PC-9 (cell line): ENCODE measurements around the gene WFDC5. TPM values are rescaled to one million over a fixed set of nuclear protein-coding genes. Genes with fewer than 3 reads are reported as not detected.
"Not testable (repeated sequence)": the region's sequence is repeated elsewhere in the genome, so short reads cannot be mapped to it uniquely, and the experiment has no call there.

Source experiments
- BruUV-seq: library from RNA; stranded (reverse); fragments of 400-500 nt; replicated peaks from 2 replicates; lab custom pipeline; 2021; lab: Mats Ljungman, UMichigan
- CTCF ChIA-PET: fragments of 300-600 bp; sonication (Branson Sonifier 250); formaldehyde crosslinking; loops from one replicate; lab custom pipeline; 2022; ENCODE audit warnings: antibody characterized with exemption; lab: Charles Lee
- POLR2A ChIA-PET: fragments of 300-600 bp; sonication (Branson Sonifier 250); formaldehyde crosslinking; loops from one replicate; lab custom pipeline; 2022; ENCODE audit warnings: antibody characterized with exemption; ENCODE audit not compliant: unreplicated experiment; lab: Charles Lee
- DNase-seq, 2 experiments: peaks; one replicate each; pipeline versions ENCODE4 v3.0.0 to v3.0.0-alpha.2; 2015 to 2022; ENCODE audit warnings: mixed read lengths in 1 of 2
- H2AFZ ChIP-seq: fragments of 200-600 bp; sonication (generic); 2 replicates; pipeline ENCODE4 v1.8.1; 2017; ENCODE audit warnings: antibody characterized with exemption
- H3F3A ChIP-seq: fragments of 200-600 bp; sonication (generic); 2 replicates; pipeline ENCODE4 v1.8.1; 2017; ENCODE audit warnings: antibody characterized with exemption, mild to moderate bottlenecking, low read depth; ENCODE audit not compliant: insufficient read depth
- H3K27ac ChIP-seq: fragments of 200-600 bp; sonication (generic); 2 replicates; pipeline ENCODE4 v1.6.1; 2016; ENCODE audit warnings: mixed run types
- H3K27me3 ChIP-seq: fragments of 200-600 bp; sonication (generic); 2 replicates; pipeline ENCODE4 v1.6.1; 2016; ENCODE audit warnings: low read depth, mixed run types; ENCODE audit not compliant: insufficient read depth
- H3K36me3 ChIP-seq: fragments of 200-600 bp; sonication (generic); 2 replicates; pipeline ENCODE4 v1.6.1; 2016; ENCODE audit warnings: low read depth, mixed run types
- H3K4me1 ChIP-seq: fragments of 200-600 bp; sonication (generic); replicated peaks from 2 replicates; pipeline ENCODE4 v1.6.1; 2016; ENCODE audit warnings: mixed run types; ENCODE audit not compliant: insufficient read depth
- H3K4me2 ChIP-seq: fragments of 200-600 bp; sonication (generic); 2 replicates; pipeline ENCODE4 v1.6.1; 2017; ENCODE audit warnings: mixed run types
- H3K4me3 ChIP-seq: fragments of 200-600 bp; sonication (generic); 2 replicates; pipeline ENCODE4 v1.6.1; 2016; ENCODE audit warnings: mixed run types
- H3K79me2 ChIP-seq: fragments of 200-600 bp; sonication (generic); 2 replicates; pipeline ENCODE4 v1.6.1; 2017; ENCODE audit warnings: low read depth, mixed run types
- H3K9me2 ChIP-seq: fragments of 200-600 bp; sonication (generic); 2 replicates; pipeline ENCODE4 v1.8.1; 2017; ENCODE audit warnings: mild to moderate bottlenecking; ENCODE audit not compliant: insufficient read depth
- H3K9me3 ChIP-seq: fragments of 200-600 bp; sonication (generic); 2 replicates; pipeline ENCODE4 v1.8.1; 2016; ENCODE audit warnings: low read depth; ENCODE audit not compliant: insufficient read depth
- H4K20me1 ChIP-seq: fragments of 200-600 bp; sonication (generic); 2 replicates; pipeline ENCODE4 v1.8.1; 2017; ENCODE audit not compliant: insufficient read depth
- EZH2 ChIP-seq: fragments of 200-600 bp; sonication (generic); IDR thresholded peaks from 2 replicates; pipeline ENCODE4 v1.8.0; 2017; ENCODE audit warnings: antibody characterized with exemption, low read depth
- intact Hi-C: fragments of 100-400 bp; cut with micrococcal nuclease; formaldehyde crosslinking; loops from one replicate; pipeline ENCODE4 v1.10.0; 2022; ENCODE audit not compliant: unreplicated experiment
- total RNA-seq: library from RNA; stranded (reverse); gene quantifications from 2 replicates; pipeline ENCODE4 v1.2.3, GENCODE V29; 2021
- TF ChIP-seq, protein P1 (sequence below): fragments of 200-600 bp; sonication (generic); conservative IDR thresholded peaks from 2 replicates; pipeline ENCODE4 v1.6.1; 2017; ENCODE audit warnings: mixed run types, antibody characterized with exemption, mild to moderate bottlenecking, moderate library complexity

WFDC5 gene
- total RNA-seq, 1 experiment from 2014 or later, result not detected

DNA sequence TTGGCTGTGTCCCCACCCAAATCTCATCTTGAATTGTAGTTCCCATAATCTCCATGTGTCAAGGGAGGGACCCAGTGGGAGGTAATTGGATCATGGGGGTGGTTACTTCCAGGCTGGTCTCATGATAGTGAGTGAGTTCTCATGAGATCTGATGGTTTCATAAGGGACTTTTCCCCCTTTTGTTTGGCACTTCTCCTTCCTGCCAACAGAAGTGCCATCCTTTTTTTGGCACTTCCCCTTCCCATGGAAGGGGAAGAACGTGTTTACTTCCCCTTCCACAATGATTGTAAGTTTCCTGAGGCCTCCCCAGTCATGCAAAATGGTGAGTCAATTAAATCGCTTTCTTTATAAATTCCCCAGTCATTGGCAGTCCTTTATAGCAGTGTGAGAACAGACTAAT, 41.7 kb upstream of the WFDC5 start:
- Histone ChIP-seq H3K4me1 (peaks cover 30% of the 10 kb centered on the region), H3K27me3 (no peaks in the 10 kb centered on the region), H3K9me2 (no peaks in the 10 kb centered on the region), H3K4me2 (no peak overlapping the region), H3K9me3 (peaks cover 17% of the 10 kb centered on the region), H3K27ac (no peak overlapping the region), H4K20me1 (no peaks in the 10 kb centered on the region), H2AFZ (no peak overlapping the region), H3F3A (peaks cover 23% of the 10 kb centered on the region), H3K36me3 (no peaks in the 10 kb centered on the region), H3K4me3 (no peak overlapping the region), H3K79me2 (no peaks in the 10 kb centered on the region)
- ChIA-PET POLR2A (no interaction called here), CTCF (no interaction called here)
- TF ChIP-seq, protein P1, sequence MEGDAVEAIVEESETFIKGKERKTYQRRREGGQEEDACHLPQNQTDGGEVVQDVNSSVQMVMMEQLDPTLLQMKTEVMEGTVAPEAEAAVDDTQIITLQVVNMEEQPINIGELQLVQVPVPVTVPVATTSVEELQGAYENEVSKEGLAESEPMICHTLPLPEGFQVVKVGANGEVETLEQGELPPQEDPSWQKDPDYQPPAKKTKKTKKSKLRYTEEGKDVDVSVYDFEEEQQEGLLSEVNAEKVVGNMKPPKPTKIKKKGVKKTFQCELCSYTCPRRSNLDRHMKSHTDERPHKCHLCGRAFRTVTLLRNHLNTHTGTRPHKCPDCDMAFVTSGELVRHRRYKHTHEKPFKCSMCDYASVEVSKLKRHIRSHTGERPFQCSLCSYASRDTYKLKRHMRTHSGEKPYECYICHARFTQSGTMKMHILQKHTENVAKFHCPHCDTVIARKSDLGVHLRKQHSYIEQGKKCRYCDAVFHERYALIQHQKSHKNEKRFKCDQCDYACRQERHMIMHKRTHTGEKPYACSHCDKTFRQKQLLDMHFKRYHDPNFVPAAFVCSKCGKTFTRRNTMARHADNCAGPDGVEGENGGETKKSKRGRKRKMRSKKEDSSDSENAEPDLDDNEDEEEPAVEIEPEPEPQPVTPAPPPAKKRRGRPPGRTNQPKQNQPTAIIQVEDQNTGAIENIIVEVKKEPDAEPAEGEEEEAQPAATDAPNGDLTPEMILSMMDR, result no peak
- TF ChIP-seq EZH2, result no peak
- intact Hi-C loops, result no loop called here
- no TSS peak for BruUV-seq
- DNase-seq, result no peak

DNA sequence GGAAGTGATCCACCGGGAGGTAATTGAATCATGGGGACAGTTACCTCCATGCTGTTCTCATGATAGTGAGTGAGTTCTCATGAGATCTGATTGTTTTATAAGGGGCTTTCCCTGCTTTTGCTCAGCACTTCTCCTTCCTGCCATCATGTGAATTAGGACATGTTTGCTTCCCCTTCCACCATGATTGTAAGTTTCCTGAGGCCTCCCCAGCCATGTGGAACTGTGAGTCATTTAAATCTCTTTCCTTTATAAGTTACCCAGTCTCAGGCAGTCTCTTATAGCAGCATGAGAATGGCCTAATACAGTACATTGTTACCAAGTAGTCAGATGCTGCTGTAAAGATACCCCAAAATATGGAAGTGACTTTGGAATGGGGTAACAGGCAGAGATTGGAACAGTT, 39.8 kb upstream of the WFDC5 start:
- CTCF ChIA-PET, result interaction anchor here (0.6 kb wide), 1 partner anchor 142 kb away, joined by 16 read pairs; no protein-coding TSS in a partner anchor

DNA sequence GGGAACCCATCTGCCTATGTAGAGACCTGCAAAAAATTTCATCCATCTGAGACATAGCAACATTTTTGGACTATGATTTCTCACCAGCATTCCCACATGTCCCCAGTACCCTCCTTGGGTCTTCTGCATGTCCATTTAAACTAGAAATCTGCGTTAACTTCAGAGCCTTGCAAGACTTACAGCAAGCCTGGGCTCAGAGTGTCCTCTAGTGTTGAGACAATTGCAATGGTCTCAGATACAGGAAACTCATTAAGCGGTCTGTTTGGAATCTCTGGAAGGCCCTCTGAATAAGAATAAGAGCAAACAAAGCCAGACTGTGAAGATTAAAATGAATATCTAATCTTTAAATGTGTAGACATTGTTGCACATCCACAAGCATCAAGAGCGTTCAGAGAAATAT, 39.2 kb upstream of the WFDC5 start:
- H3K27ac ChIP-seq, result no peak overlapping the region
- H3K79me2 ChIP-seq, result no peaks in the 10 kb centered on the region
- POLR2A ChIA-PET, result no interaction called here
- H3K4me2 ChIP-seq, result no peak overlapping the region
- no peak for DNase-seq
- H3K27me3 ChIP-seq, result no peaks in the 10 kb centered on the region
- peaks cover 30% of the 10 kb centered on the region for H3K4me1 ChIP-seq
- intact Hi-C loops, result no loop called here
- peaks cover 23% of the 10 kb centered on the region for H3F3A ChIP-seq
- no peak overlapping the region for H2AFZ ChIP-seq
- H3K4me3 ChIP-seq, result no peak overlapping the region
- TF ChIP-seq, protein P1, result no peak
- TF ChIP-seq EZH2, result no peak
- no peaks in the 10 kb centered on the region for H3K9me2 ChIP-seq
- CTCF ChIA-PET, result interaction anchor here (0.6 kb wide), 1 partner anchor 142 kb away, joined by 16 read pairs; no protein-coding TSS in a partner anchor
- peaks cover 11% of the 10 kb centered on the region; the same call in 1 of the 2 replicates for H3K9me3 ChIP-seq
- no TSS peak for BruUV-seq
- no peaks in the 10 kb centered on the region for H3K36me3 ChIP-seq
- H4K20me1 ChIP-seq, result no peaks in the 10 kb centered on the region

More for the DNA sequence above, 39.8 kb upstream of the WFDC5 start:
- H3K9me2 ChIP-seq, DNase-seq, H3K27ac ChIP-seq, H3K4me2 ChIP-seq, H3K79me2 ChIP-seq, POLR2A ChIA-PET, BruUV-seq, H3K27me3 ChIP-seq, H2AFZ ChIP-seq, intact Hi-C loops, H4K20me1 ChIP-seq, H3K36me3 ChIP-seq, H3K4me3 ChIP-seq: not testable (repeated sequence)
- H3K4me1 ChIP-seq, result peaks cover 30% of the 10 kb centered on the region
- H3K9me3 ChIP-seq, result peaks cover 11% of the 10 kb centered on the region
- H3F3A ChIP-seq, result peaks cover 23% of the 10 kb centered on the region

DNA sequence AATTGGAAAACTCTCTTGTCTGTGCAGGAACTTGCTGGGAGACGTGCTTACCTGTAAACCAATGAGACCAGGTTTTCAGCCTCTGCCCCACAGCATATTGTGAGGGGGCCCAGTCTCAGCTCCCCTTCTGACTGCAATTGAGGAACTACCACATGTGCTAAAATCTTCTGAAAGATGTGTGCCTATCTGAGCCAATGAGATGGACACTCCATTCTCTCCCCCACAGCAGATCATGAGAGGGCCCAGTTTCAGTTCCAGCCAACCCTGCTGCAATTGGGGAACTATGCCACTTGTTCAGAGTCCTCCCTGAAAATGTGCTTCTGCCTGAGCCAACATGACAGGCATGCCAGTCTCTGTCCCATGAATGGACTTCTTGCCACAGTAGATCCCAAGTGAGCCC, 38.8 kb upstream of the WFDC5 start:
- Histone ChIP-seq H3K36me3 (no peaks in the 10 kb centered on the region), H3K27me3 (no peaks in the 10 kb centered on the region), H2AFZ (no peak overlapping the region), H3K4me1 (peaks cover 30% of the 10 kb centered on the region), H4K20me1 (no peaks in the 10 kb centered on the region), H3K9me2 (no peaks in the 10 kb centered on the region), H3K4me2 (no peak overlapping the region), H3K4me3 (no peak overlapping the region), H3K79me2 (no peaks in the 10 kb centered on the region), H3K27ac (no peak overlapping the region), H3F3A (peaks cover 21% of the 10 kb centered on the region), H3K9me3 (peaks cover 11% of the 10 kb centered on the region; the same call in 1 of the 2 replicates)
- ChIA-PET POLR2A (no interaction called here), CTCF (no interaction called here)
- TF ChIP-seq EZH2, result no peak
- TF ChIP-seq, protein P1, result no peak
- no peak for DNase-seq
- BruUV-seq, result no TSS peak
- intact Hi-C loops, result no loop called here
